ENCODE data around the gene SLC34A2. TPM values are rescaled to one million over a fixed set of nuclear protein-coding genes. Genes with fewer than 3 reads are reported as not detected.

SLC34A2 gene
- total and polyA plus RNA-seq, 2 of the 8 experiments (the other 6 are each of a cell fraction or from before 2014, with no cell fraction given) = 2.2 to 2.9 TPM

DNA sequence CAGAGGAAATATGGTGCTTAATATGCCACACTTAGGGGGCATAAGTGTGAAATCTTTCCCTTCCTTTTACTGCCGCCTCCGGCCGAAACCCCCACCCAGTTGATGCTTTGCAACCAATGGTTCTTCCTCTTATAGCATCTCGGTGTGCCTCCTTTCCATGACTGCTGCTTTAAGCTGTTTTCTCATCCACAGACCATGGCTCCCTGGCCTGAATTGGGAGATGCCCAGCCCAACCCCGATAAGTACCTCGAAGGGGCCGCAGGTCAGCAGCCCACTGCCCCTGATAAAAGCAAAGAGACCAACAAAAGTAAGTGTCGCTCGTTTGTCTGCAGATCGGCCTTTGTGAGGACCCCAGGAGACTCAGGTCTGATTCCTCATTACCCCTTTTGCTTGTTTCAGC is 6.7 kb downstream of the SLC34A2 start:
- CTCF ChIA-PET (ENCODE audit: partially characterized antibody) = interaction anchor here (1.5 kb wide), 1 partner anchor 61 kb away, joined by 3 read pairs; no protein-coding TSS in a partner anchor
- H3K9me3 ChIP-seq (ENCODE audit: insufficient read depth in 2 of 2, low read depth in 1 of 2, low read length in 1 of 2) = no peaks in the 10 kb centered on the region
- no peak for TF ChIP-seq BCL11A (IDR thresholded peaks at IDR 0.05; ENCODE audit: low read depth in 2 of 2, low read length in 2 of 2)
- TF ChIP-seq POLR2A (IDR thresholded peaks at IDR 0.05; ENCODE audit: control extremely low read depth in 1 of 2, low read depth in 2 of 2, low read length in 2 of 2) = no peak
- no peak for TF ChIP-seq CBX5 (IDR thresholded peaks at IDR 0.05; ENCODE audit: low read depth, low read length)
- no peak for TF ChIP-seq RAD21 (IDR thresholded peaks at IDR 0.05 in 1 of 2, conservative IDR thresholded peaks at IDR 0.05 in 1 of 2; ENCODE audit: low read depth in 2 of 2, low read length in 2 of 2)
- no peak for TF ChIP-seq CBX8 (IDR thresholded peaks at IDR 0.05; ENCODE audit: borderline replicate concordance, low read depth, low read length)
- no peak for TF ChIP-seq FOSL1 (IDR thresholded peaks at IDR 0.05; ENCODE audit: insufficient read depth, low read depth, low read length)
- no peak for TF ChIP-seq NRF1 (IDR thresholded peaks at IDR 0.05; ENCODE audit: low read depth, low read length)
- TF ChIP-seq TAF7 (optimal IDR thresholded peaks at IDR 0.05; ENCODE audit: borderline replicate concordance, low read depth, low read length) = no peak
- no peak for TF ChIP-seq HDAC2 (IDR thresholded peaks at IDR 0.05; ENCODE audit: borderline replicate concordance in 1 of 2, low read depth in 2 of 2, low read length in 2 of 2)
- TF ChIP-seq, protein P1, sequence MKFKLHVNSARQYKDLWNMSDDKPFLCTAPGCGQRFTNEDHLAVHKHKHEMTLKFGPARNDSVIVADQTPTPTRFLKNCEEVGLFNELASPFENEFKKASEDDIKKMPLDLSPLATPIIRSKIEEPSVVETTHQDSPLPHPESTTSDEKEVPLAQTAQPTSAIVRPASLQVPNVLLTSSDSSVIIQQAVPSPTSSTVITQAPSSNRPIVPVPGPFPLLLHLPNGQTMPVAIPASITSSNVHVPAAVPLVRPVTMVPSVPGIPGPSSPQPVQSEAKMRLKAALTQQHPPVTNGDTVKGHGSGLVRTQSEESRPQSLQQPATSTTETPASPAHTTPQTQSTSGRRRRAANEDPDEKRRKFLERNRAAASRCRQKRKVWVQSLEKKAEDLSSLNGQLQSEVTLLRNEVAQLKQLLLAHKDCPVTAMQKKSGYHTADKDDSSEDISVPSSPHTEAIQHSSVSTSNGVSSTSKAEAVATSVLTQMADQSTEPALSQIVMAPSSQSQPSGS (IDR thresholded peaks at IDR 0.05; ENCODE audit: low read length) = no peak
- no peak for TF ChIP-seq TAF1 (IDR thresholded peaks at IDR 0.05; ENCODE audit: low read depth, low read length)
- TF ChIP-seq SIN3A (conservative IDR thresholded peaks at IDR 0.05 in 1 of 2, IDR thresholded peaks at IDR 0.05 in 1 of 2; ENCODE audit: low read depth in 1 of 2, low read length in 2 of 2) = no peak

More for the DNA sequence above, 6.7 kb downstream of the SLC34A2 start:
- H2BK12ac ChIP-seq (ENCODE audit: low read depth, low read length) = no peak overlapping the region
- no peaks in the 10 kb centered on the region; a peak in 3 of 7 replicates for H3K27me3 ChIP-seq (replicated peaks in 1 of 4; ENCODE audit: control insufficient read depth in 3 of 4, extremely low read depth in 1 of 4, insufficient read depth in 3 of 4, low read length in 3 of 4)
- WGBS, 2 experiments (ENCODE audit: extremely low coverage in 1 of 2, insufficient coverage in 1 of 2, insufficient read length in 1 of 2, insufficient replicate concordance in 2 of 2, low coverage in 1 of 2, low lambda C conversion rate in 2 of 2, missing lambda C conversion rate in 1 of 2) = 85% methylated on average over 10 of the region's 10 CpGs; no CpG with 5 or more reads in 1 of the 2 experiments
- no peak overlapping the region for H2BK20ac ChIP-seq (ENCODE audit: low read length)
- no peak for FAIRE-seq
- no peaks in the 10 kb centered on the region for H3K23me2 ChIP-seq (ENCODE audit: low read depth, low read length)
- H3K27ac ChIP-seq (ENCODE audit: low read depth, low read length) = no peak overlapping the region
- no peak overlapping the region for H2AK5ac ChIP-seq (ENCODE audit: low read depth, low read length)
- no peak overlapping the region for H2BK120ac ChIP-seq (replicated peaks; ENCODE audit: low read depth, low read length)
- H3K79me2 ChIP-seq (ENCODE audit: control insufficient read depth in 1 of 2, insufficient read depth in 2 of 2, low read length in 2 of 2) = no peaks in the 10 kb centered on the region
- H3K23ac ChIP-seq (ENCODE audit: insufficient read length) = no peak overlapping the region
- no peak overlapping the region for H4K5ac ChIP-seq (ENCODE audit: insufficient read length, low read depth, low read length)
- H3K4me1 ChIP-seq (replicated peaks in 1 of 4; ENCODE audit: control insufficient read depth in 3 of 4, insufficient read depth in 4 of 4, low read length in 3 of 4) = peaks cover 0 to 7% (median 3%) of the 10 kb centered on the region in 4 experiments; a peak in 5 of 7 replicates
- no peaks in the 10 kb centered on the region for H3K79me1 ChIP-seq (ENCODE audit: low read depth, low read length)
- H3K36me3 ChIP-seq (ENCODE audit: control insufficient read depth in 2 of 4, insufficient read depth in 4 of 4, low read length in 3 of 4) = no peaks in the 10 kb centered on the region
- no peak overlapping the region for H3K4ac ChIP-seq (replicated peaks; ENCODE audit: insufficient read length, low read depth, low read length)
- no peak overlapping the region for H2AFZ ChIP-seq (ENCODE audit: low read length)
- no peak overlapping the region for H3K18ac ChIP-seq (ENCODE audit: extremely low read depth, low read length)
- no peak overlapping the region for H3K14ac ChIP-seq (ENCODE audit: insufficient read length)
- no peaks in the 10 kb centered on the region for H4K20me1 ChIP-seq (replicated peaks in 1 of 2; ENCODE audit: control insufficient read depth in 1 of 2, insufficient read depth in 2 of 2, low read length in 2 of 2)
- H3K56ac ChIP-seq (replicated peaks; ENCODE audit: insufficient read length, low read depth, low read length) = no peak overlapping the region
- no peak overlapping the region for H4K8ac ChIP-seq (ENCODE audit: extremely low read depth, insufficient read depth, low read length)
- H3K4me3 ChIP-seq (ENCODE audit: extremely low read depth in 1 of 4, insufficient read depth in 2 of 4, low read depth in 3 of 4, low read length in 4 of 4) = no peak overlapping the region
- no peak overlapping the region for H3K4me2 ChIP-seq (ENCODE audit: insufficient read depth in 1 of 2, low read depth in 2 of 2, low read length in 2 of 2)
- H3K9ac ChIP-seq (replicated peaks in 1 of 4; ENCODE audit: extremely low read depth in 1 of 4, low read depth in 3 of 4, low read length in 3 of 4) = no peak overlapping the region
- POLR2A ChIA-PET (ENCODE audit: partially characterized antibody) = no interaction called here
- H2BK5ac ChIP-seq (ENCODE audit: low read depth, low read length) = no peak overlapping the region; the same call in 1 of the 2 replicates
- DNase-seq (ENCODE audit: low read depth in 1 of 2, low spot score in 2 of 2) = no peak
- H2BK15ac ChIP-seq (ENCODE audit: low read length) = no peak overlapping the region
- H4K91ac ChIP-seq (replicated peaks; ENCODE audit: insufficient read length, low read length) = no peak overlapping the region

Data from H1 (cell line).